Activated CD4-positive, alpha-beta T cell treated with anti-CD3 and anti-CD28 coated beads, Interleukin-2, amount 50 U/mL, for 24 hours (primary cell): ENCODE measurements around the gene ARMC5.
A peak's percentile ranks its signal among the peaks of the same experiment; 100 is the strongest.
"Not testable (repeated sequence)": the region's sequence is repeated elsewhere in the genome, so short reads cannot be mapped to it uniquely, and the experiment has no call there.

Experiments
- DNase-seq, 2 donors: peaks; one replicate each; pipeline ENCODE4 v3.0.0-alpha.2; 2020; ENCODE audit warnings: low read depth in 1 of 2, low spot score in 1 of 2

The ARMC5 gene

GRCh38 chr16:31496670-31497069 lies 37.4 kb downstream of the ARMC5 start:
- DNase-seq: no peak

DNA sequence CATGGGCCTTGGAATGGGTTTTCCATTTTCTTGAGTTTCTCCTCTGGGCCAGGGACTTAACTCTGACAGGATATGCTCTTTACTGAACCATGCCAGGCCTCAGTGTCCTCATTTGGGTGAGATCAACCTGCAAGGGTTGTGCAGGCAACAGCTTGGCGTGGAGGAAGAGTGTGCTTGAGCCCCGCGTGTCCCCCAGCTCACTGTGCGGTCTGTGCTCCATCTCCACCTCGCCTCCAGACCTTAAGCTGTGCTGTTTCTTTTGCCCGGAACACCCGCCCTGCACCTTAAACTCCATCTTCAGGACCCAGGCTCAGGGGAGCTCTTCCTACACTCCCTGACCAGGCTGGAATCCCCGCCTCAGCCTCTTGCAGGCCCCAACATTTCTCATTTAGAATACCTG lies 39.2 kb downstream of the ARMC5 start:
- DNase-seq: no peak

DNA sequence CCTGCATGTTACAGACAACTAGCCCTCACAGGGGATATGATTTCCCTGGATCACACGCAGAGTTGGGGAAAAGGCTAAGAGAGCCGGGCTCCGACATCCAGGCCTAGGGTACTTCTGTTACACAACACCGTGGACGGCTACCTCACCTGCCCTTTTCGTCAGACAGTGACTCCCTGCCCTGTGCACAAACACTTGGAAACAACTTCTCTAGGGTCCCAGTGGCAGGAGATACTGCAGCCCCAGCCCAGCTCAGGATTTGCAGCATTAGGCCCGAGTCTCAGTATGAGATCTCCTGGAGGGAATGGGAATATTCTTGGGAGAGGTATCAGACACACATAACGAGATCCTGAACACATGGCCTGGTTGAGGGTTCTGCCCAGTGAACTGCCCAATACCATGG lies 40.6 kb downstream of the ARMC5 start:
- DNase-seq: no peak

- no peak for DNase-seq
Observed at GRCh38 chr16:31501226-31501965, 42.1 kb downstream of the ARMC5 start.

DNA sequence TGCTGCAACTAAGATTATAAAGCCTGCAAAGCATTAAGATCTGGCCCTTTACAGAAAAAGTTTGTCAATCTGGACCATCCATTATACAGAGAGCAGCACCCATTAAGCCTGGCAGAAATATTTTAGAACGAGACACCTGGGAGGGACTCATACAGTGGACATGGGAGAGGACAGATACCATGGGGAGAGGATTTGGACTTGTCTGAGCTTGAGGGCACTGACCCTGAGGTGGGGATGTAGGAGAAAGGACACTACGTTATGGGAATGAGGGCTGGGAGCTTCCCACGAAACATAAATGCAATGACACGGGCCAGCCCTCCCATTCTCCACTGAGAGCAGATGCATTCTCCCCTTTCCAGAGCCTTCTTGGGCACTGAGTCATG lies 42.7 kb downstream of the ARMC5 start:
- DNase-seq: no peak

GRCh38 chr16:31502981-31503380 lies 43.7 kb downstream of the ARMC5 start:
- no peak for DNase-seq

DNA sequence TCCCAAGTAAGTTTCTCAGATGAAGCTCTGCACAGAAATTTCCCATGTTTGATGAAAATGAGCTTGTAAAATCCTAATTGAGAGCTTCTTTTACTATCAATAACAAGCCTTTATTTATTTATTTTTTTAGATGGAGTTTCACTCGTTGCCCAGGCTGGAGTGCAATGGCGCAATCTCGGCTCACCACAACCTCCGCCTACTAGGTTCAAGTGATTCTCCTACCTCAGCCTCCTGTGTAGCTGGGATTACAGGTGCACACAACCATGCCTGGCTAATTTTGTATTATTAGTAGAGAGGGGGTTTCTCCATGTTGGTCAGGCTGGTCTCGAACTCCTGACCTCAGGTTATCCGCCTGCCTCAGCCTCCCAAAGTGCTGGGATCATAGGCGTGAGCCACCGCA lies 44.3 kb downstream of the ARMC5 start:
- DNase-seq: not testable (repeated sequence)

GRCh38 chr16:31504159-31504558 lies 44.9 kb downstream of the ARMC5 start:
- no peak for DNase-seq

- no peak for DNase-seq
Observed at GRCh38 chr16:31505483-31505882, 46.2 kb downstream of the ARMC5 start.

GRCh38 chr16:31507617-31507928 lies 48.3 kb downstream of the ARMC5 start:
- DNase-seq: no peak

DNA sequence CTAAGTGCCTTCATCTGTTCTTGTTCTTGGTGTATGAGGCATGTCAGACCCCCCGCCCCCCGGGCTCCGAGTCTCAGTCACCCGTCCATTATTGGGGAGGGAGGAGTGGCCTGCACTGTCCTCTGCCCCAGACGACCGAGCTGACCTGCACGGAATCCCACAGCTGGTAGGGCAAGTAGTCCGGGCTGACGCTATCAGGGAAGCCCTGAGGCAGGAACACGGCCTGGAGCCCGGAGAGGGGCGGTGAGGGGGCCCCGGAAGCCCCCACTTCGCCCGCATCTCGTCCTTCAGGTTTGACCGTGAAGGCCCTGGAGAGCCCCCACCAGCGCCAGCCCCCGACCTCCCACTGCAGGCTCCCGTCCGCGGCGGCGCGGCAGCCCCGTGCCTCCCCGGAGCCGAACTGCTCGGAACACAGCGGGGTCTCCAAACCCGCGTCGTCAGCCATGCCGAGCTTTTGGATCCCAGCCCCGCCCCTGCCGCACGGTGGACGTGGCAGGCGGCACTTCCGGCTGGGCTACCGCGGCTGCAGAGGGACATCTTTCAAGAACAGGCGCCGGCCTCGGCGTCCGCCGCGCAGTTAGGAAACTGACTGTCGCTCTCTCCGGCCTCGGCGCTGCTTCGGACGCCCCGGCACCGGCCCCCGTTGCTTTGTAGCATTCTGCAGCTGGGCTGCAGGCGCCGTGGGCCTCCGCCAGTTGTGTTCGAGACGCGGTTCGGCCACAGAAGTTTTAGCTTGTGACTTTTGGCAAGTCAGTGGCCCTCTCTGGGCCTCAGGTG lies 48.8 kb downstream of the ARMC5 start, which contains the start of gene RUSF1:
RUSF1 (minus strand) TSS at position 463 of the 777 bp plus-strand sequence; CDS start at position 445, 18 bp downstream.
- peak; percentile 63 to 83 for DNase-seq

- no peak for DNase-seq
Observed at GRCh38 chr16:31508706-31509195, 49.5 kb downstream of the ARMC5 start.

DNA sequence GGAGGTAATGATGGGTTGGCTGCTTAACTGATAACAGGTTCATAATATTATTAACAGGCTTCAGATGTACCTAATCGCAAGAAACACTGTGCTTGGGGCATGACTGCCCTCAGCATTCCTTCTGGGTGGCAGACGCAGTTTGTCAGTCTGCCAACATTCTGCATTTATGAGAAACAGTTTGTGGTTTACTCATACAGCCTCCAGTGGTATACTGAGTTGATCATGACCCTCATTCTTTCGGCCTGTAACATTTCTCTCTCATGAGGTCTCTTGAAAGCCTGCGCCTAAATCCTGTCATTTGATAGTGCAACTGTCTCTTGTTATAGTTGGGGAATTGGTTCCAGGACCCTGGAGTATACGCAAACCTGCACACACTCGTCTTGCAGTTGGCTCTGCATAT lies 53.8 kb downstream of the ARMC5 start:
- DNase-seq: no peak

DNA sequence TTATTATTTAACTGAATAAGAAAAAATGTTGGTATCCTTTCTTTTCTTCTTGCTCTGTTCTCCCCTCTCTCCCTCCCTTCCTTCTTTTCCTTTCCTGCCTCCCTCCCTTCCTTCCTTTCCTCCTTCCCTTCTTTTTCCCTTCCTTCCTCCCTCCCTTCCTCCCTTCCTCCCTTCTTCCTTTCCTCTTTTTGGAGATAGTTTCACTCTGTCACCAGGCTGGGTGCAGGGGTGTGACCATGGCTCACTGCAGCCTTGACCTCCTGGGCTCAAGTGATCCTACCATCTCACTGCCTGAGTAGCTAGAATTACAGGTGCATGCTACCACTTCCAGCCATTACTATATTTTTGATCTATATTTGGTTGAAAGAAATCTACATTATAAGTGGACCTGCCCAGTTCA lies 54.6 kb downstream of the ARMC5 start:
- no peak for DNase-seq
